Large intestine (tissue), 3 donors: Measurements from ENCODE around the gene SPRED3. TPM values are rescaled to one million over a fixed set of nuclear protein-coding genes. Genes with fewer than 3 reads are reported as not detected.

Source experiments
- DNase-seq, 2 donors: peaks; one replicate each; pipeline versions ENCODE4 v3.0.0 to v3.0.0-alpha.2; 2013
- H3K27ac ChIP-seq: one replicate; pipeline ENCODE4 v1.5.1; 2013; ENCODE audit warnings: low read length
- H3K27me3 ChIP-seq: 2 replicates; pipeline ENCODE4 v1.6.1; 2013; ENCODE audit warnings: low read length; ENCODE audit not compliant: control insufficient read depth, insufficient read depth
- H3K36me3 ChIP-seq: 2 replicates; pipeline ENCODE4 v1.6.1; 2013; ENCODE audit warnings: low read length; ENCODE audit not compliant: control insufficient read depth, insufficient read depth
- H3K4me1 ChIP-seq: one replicate; pipeline ENCODE4 v1.6.1; 2013; ENCODE audit warnings: low read length; ENCODE audit not compliant: control insufficient read depth, insufficient read depth
- H3K4me3 ChIP-seq: one replicate; pipeline ENCODE4 v1.5.1; 2013; ENCODE audit warnings: low read length
- H3K9me3 ChIP-seq: one replicate; pipeline ENCODE4 v1.6.1; 2013; ENCODE audit warnings: mild to moderate bottlenecking, low read depth, low read length, moderate library complexity; ENCODE audit not compliant: control insufficient read depth
- WGBS: methylation state at CpG from one replicate; pipeline ENCODE4 v1.1.5; 2013; ENCODE audit warnings: low lambda C conversion rate; ENCODE audit not compliant: insufficient coverage; 5-methylcytosine and 5-hydroxymethylcytosine counted together
- polyA plus RNA-seq: library from polyadenylated mRNA; unstranded; fragments of 120-200 nt; gene quantifications from one replicate; pipeline ENCODE4 v1.2.1, GENCODE V29; 2013

The SPRED3 gene
- polyA plus RNA-seq, 1 donor: 3.9 TPM

GRCh38 chr19:38429811-38430156 is 41.3 kb downstream of the SPRED3 start:
- H3K27ac ChIP-seq: no peak overlapping the region
- WGBS: no CpG with 5 or more reads among the region's 2 CpGs
- no peaks in the 10 kb centered on the region for H3K9me3 ChIP-seq
- peaks cover 32% of the 10 kb centered on the region for H3K27me3 ChIP-seq
- DNase-seq: no peak
- H3K4me3 ChIP-seq: no peak overlapping the region
- H3K4me1 ChIP-seq: no peaks in the 10 kb centered on the region
- H3K36me3 ChIP-seq: no peaks in the 10 kb centered on the region

DNA sequence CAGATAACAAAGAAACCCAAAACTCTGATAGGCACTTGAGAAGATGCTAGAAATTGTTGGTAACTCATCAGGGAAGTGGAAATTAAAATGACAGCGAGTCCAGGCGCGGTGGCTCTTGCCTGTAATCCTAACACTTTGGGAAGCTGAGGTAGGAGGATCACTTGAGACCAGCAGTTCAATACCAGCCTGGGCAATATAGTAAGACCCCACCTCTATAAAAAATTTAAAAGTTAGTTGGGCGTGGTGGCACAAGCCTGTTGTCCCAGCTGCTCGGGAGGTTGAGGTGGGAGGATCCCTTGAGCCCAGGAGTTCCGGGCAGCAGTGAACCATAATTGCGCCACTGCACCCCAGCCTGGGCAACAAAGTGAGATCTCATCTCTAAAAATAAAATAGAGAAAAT is 42.4 kb downstream of the SPRED3 start:
- no peaks in the 10 kb centered on the region for H3K4me1 ChIP-seq
- no peak overlapping the region for H3K4me3 ChIP-seq
- peaks cover 30% of the 10 kb centered on the region for H3K27me3 ChIP-seq
- no peak for DNase-seq
- WGBS: no CpG with 5 or more reads among the region's 7 CpGs
- H3K27ac ChIP-seq: no peak overlapping the region
- no peaks in the 10 kb centered on the region for H3K36me3 ChIP-seq
- H3K9me3 ChIP-seq: no peaks in the 10 kb centered on the region

DNA sequence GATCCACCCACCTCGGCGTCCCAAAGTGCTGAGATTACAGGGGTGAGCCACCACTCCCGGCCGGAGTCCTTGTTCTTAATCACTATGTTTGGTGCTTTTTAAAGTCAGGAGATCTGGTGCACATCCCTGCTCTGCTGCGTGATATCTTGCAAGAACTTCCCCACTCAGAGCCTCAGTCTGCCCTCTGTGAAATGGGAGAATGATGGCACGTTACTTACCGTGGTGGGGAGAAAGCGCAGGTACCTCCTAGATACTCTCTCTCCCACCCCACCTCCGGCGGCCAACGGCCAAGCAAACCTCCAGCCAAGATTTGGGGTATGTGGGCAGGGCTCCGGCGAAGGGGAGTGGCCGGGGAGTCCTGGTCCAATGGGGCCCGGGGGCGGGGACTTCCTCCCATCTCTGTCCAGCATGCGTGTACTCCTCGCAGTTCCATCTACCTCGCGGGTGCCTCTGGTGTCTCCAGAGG is 44.8 kb downstream of the SPRED3 start, which contains the start of gene RYR1:
TSS of gene RYR1 (plus strand) at position 424 of the 466 bp plus-strand sequence. CDS start 139 bp downstream, outside the sequence.
- Histone ChIP-seq H3K27me3 (peaks cover 30% of the 10 kb centered on the region), H3K4me3 (no peak within 1 kb of the TSS), H3K36me3 (no peaks in the 10 kb centered on the region), H3K9me3 (no peaks in the 10 kb centered on the region), H3K27ac (no peak within 1 kb of the TSS), H3K4me1 (no peaks in the 10 kb centered on the region)
- DNase-seq: no peak
- no CpG with 5 or more reads among the region's 20 CpGs for WGBS

- Histone ChIP-seq H3K27ac (no peak overlapping the region), H3K27me3 (peaks cover 27% of the 10 kb centered on the region), H3K9me3 (no peaks in the 10 kb centered on the region), H3K4me3 (no peak overlapping the region), H3K36me3 (no peaks in the 10 kb centered on the region), H3K4me1 (no peaks in the 10 kb centered on the region)
- WGBS: no CpG with 5 or more reads among the region's 13 CpGs
- no peak for DNase-seq
Measured at GRCh38 chr19:38434549-38435051, 46.1 kb downstream of the SPRED3 start.

DNA sequence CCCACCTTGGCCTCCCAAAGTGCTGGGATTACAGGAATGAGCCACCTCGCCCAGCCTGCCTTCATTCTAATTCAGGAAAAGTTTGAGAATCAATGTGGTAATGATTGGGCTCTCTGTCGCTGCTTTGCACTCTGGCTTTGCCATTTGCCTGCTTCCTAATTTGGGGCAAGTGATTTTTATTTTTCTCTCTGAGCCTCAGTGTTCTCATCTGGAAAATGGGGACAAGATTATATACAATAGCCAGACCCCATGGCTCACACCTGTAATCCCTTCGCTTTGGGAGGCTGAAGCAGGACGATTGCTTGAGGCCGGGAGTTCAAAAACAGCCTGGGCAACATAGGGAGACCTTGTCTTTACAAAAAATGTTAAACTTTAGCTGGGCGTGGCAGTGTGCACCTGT is 48.8 kb downstream of the SPRED3 start:
- Histone ChIP-seq H3K27ac (no peak overlapping the region), H3K4me1 (no peaks in the 10 kb centered on the region), H3K36me3 (no peaks in the 10 kb centered on the region), H3K4me3 (no peak overlapping the region), H3K27me3 (peaks cover 22% of the 10 kb centered on the region), H3K9me3 (no peaks in the 10 kb centered on the region)
- 100% methylated on average over 1 of the region's 6 CpGs for WGBS
- DNase-seq: no peak

DNA sequence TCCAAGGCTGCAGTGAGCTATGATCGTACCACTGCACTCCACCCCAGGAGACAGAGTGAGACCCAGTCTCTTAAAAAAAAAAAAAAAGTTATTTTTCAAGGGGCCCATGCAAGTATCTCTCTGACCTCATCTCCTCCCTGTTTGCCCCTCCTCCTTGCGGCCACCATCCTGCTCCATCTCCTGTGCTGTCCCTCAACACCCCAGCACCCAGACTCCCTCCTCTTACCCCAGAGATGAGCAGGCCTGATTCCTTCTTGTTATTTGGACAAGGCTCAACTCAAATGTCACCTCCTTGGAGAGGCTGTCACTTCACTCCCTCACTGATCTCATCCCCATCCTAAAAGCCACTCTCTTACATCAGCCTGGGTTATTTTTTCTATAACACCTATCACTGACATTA is 49.4 kb downstream of the SPRED3 start:
- no peak overlapping the region for H3K4me3 ChIP-seq
- DNase-seq: no peak
- peaks cover 20% of the 10 kb centered on the region for H3K27me3 ChIP-seq
- H3K27ac ChIP-seq: no peak overlapping the region
- no peaks in the 10 kb centered on the region for H3K36me3 ChIP-seq
- H3K9me3 ChIP-seq: no peaks in the 10 kb centered on the region
- WGBS: 100% methylated on average over 1 of the region's 2 CpGs
- no peaks in the 10 kb centered on the region for H3K4me1 ChIP-seq

DNA sequence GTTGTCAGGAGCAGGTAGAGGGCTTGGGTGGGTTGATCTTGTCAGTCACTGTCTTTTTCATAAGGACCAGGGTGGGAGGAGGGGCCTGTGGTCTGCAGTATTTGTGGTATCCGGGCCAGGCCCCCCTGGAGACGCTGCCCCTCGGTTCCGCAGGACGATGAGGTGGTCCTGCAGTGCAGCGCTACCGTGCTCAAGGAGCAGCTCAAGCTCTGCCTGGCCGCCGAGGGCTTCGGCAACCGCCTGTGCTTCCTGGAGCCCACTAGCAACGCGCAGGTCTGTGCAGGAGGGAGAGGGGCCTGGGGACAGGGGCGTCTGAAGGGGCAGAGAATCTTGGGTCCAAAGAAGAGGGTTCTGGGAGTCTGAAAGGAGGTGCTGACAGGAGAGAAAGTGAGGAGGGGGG is 52.1 kb downstream of the SPRED3 start:
- no peaks in the 10 kb centered on the region for H3K4me1 ChIP-seq
- no peak overlapping the region for H3K4me3 ChIP-seq
- no CpG with 5 or more reads among the region's 14 CpGs for WGBS
- no peak for DNase-seq
- H3K9me3 ChIP-seq: no peaks in the 10 kb centered on the region
- H3K36me3 ChIP-seq: no peaks in the 10 kb centered on the region
- no peaks in the 10 kb centered on the region for H3K27me3 ChIP-seq
- H3K27ac ChIP-seq: no peak overlapping the region

GRCh38 chr19:38441657-38442348 is 53.3 kb downstream of the SPRED3 start:
- no peak overlapping the region for H3K27ac ChIP-seq
- DNase-seq: no peak
- H3K4me1 ChIP-seq: no peaks in the 10 kb centered on the region
- no peaks in the 10 kb centered on the region for H3K9me3 ChIP-seq
- no CpG with 5 or more reads among the region's 7 CpGs for WGBS
- H3K36me3 ChIP-seq: no peaks in the 10 kb centered on the region
- H3K4me3 ChIP-seq: no peak overlapping the region
- no peaks in the 10 kb centered on the region for H3K27me3 ChIP-seq

DNA sequence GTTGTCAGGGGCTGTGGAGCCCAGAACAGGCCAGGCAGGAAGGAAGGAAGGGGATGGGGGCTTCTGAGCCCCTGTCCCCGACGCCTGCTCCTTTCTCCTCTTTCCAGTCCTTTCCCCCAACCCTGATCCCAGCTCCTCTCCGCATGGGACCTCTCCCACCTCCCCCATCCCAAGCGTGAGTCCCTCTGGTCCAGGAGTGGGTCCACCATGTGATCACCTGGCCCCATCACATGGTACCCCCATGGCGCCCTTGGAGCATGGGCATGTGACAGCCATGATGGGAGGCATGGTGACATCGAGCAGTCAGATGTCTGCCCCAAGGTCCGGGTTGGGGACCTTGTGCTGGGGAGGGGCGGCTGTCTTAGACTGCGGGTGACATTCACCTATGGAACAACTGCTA is 54.2 kb downstream of the SPRED3 start:
- Histone ChIP-seq H3K36me3 (no peaks in the 10 kb centered on the region), H3K4me3 (no peak overlapping the region), H3K4me1 (no peaks in the 10 kb centered on the region), H3K27me3 (no peaks in the 10 kb centered on the region), H3K9me3 (no peaks in the 10 kb centered on the region), H3K27ac (no peak overlapping the region)
- no peak for DNase-seq
- WGBS: no CpG with 5 or more reads among the region's 9 CpGs

GRCh38 chr19:38443458-38443999 is 55.0 kb downstream of the SPRED3 start:
- H3K27me3 ChIP-seq: no peaks in the 10 kb centered on the region
- DNase-seq: no peak
- H3K36me3 ChIP-seq: no peaks in the 10 kb centered on the region
- H3K27ac ChIP-seq: no peak overlapping the region
- H3K4me1 ChIP-seq: no peaks in the 10 kb centered on the region
- WGBS: no CpG with 5 or more reads among the region's 15 CpGs
- no peaks in the 10 kb centered on the region for H3K9me3 ChIP-seq
- no peak overlapping the region for H3K4me3 ChIP-seq

GRCh38 chr19:38444026-38444425 is 55.5 kb downstream of the SPRED3 start:
- DNase-seq: no peak
- no peaks in the 10 kb centered on the region for H3K27me3 ChIP-seq

More at GRCh38 chr19:38444026-38444425, 55.5 kb downstream of the SPRED3 start:
- Histone ChIP-seq H3K9me3 (no peaks in the 10 kb centered on the region), H3K27ac (no peak overlapping the region), H3K4me3 (no peak overlapping the region), H3K4me1 (no peaks in the 10 kb centered on the region), H3K36me3 (no peaks in the 10 kb centered on the region)
- WGBS: 90% methylated on average over 2 of the region's 7 CpGs
